HEK293 (cell line): ENCODE measurements around the gene FOXP1.

ENCODE experiments used
- CTCF ChIA-PET: fragments of 350-600 bp; formaldehyde crosslinking; extraction: SDS; loops from one replicate; lab custom pipeline; 2021; ENCODE audit warnings: antibody characterized with exemption; lab: Yijun Ruan, JAX
- POLR2A ChIA-PET: fragments of 300-600 bp; formaldehyde crosslinking; extraction: SDS; loops from one replicate; lab custom pipeline; 2020; ENCODE audit warnings: antibody characterized with exemption, inconsistent platforms; lab: Yijun Ruan, JAX
- H3K27ac ChIP-seq: fragments of 200-500 bp; sonication (Bioruptor generic); 2 replicates; pipeline ENCODE4 v1.5.1; 2014; ENCODE audit warnings: low read depth, low read length, control low read depth, inconsistent platforms; ENCODE audit errors: extremely low read depth
- H3K36me3 ChIP-seq, 2 experiments: fragments of 200-500 bp in 1 of 2; sonication (Bioruptor generic) in 1 of 2; 1 replicate in 1 of 2; 2 replicates in 1 of 2; pipeline ENCODE4 v1.5.1; 2014 to 2017; ENCODE audit warnings: inconsistent platforms in 2 of 2, low read length in 2 of 2; ENCODE audit not compliant: control insufficient read depth in 2 of 2, insufficient read depth in 1 of 2
- H3K4me1 ChIP-seq: fragments of 200-500 bp; sonication (Bioruptor generic); 2 replicates; pipeline ENCODE4 v1.5.1; 2014; ENCODE audit warnings: mild to moderate bottlenecking, low read length, inconsistent platforms; ENCODE audit not compliant: control insufficient read depth, insufficient read depth
- H3K4me3 ChIP-seq: 2 replicates; pipeline ENCODE4 v1.5.1; 2011; ENCODE audit warnings: low read depth, mild to moderate bottlenecking, control low read depth, low read length, moderate library complexity
- H3K9me3 ChIP-seq: fragments of 200-500 bp; sonication (Bioruptor generic); 2 replicates; pipeline ENCODE4 v1.5.1; 2014; ENCODE audit warnings: low read depth, low read length, inconsistent platforms; ENCODE audit not compliant: control insufficient read depth, insufficient read depth
- AEBP2 ChIP-seq: fragments of 450-650 bp; formaldehyde crosslinking; IDR thresholded peaks from 2 replicates; pipeline ENCODE4 v1.5.1; 2016; ENCODE audit warnings: missing biosample characterization, missing genetic modification characterization, borderline replicate concordance
- GLIS1 ChIP-seq: fragments of 450-650 bp; formaldehyde crosslinking; IDR thresholded peaks from 2 replicates; pipeline ENCODE4 v1.5.1; 2016; ENCODE audit warnings: missing biosample characterization, missing genetic modification characterization
- KLF9 ChIP-seq: fragments of 450-650 bp; formaldehyde crosslinking; IDR thresholded peaks from 2 replicates; pipeline ENCODE4 v1.5.1; 2016; ENCODE audit warnings: missing biosample characterization, missing genetic modification characterization, low read depth
- MZF1 ChIP-seq: fragments of 450-650 bp; formaldehyde crosslinking; IDR thresholded peaks from 2 replicates; pipeline ENCODE4 v1.5.1; 2017; ENCODE audit warnings: missing biosample characterization, missing genetic modification characterization, borderline replicate concordance
- RBAK ChIP-seq: fragments of 450-650 bp; formaldehyde crosslinking; IDR thresholded peaks from 2 replicates; pipeline ENCODE4 v1.5.1; 2016; ENCODE audit warnings: missing biosample characterization, missing genetic modification characterization
- SETDB1 ChIP-seq: IDR thresholded peaks from one replicate; pipeline ENCODE4 v1.6.1; 2017; ENCODE audit warnings: mild to moderate bottlenecking, low read length, moderate library complexity, mixed read lengths; ENCODE audit not compliant: insufficient read length
- YY1 ChIP-seq: fragments of 450-650 bp; formaldehyde crosslinking; IDR thresholded peaks from 2 replicates; pipeline ENCODE4 v1.5.1; 2018; ENCODE audit warnings: missing biosample characterization, missing genetic modification characterization
- YY2 ChIP-seq: fragments of 450-650 bp; formaldehyde crosslinking; IDR thresholded peaks from 2 replicates; pipeline ENCODE4 v1.5.1; 2016; ENCODE audit warnings: missing biosample characterization, missing genetic modification characterization
- ZBTB11 ChIP-seq: fragments of 450-650 bp; formaldehyde crosslinking; conservative IDR thresholded peaks from 2 replicates; pipeline ENCODE4 v1.5.1; 2016; ENCODE audit warnings: low read depth, missing biosample characterization, missing genetic modification characterization
- ZFP41 ChIP-seq: fragments of 450-650 bp; formaldehyde crosslinking; IDR thresholded peaks from 2 replicates; pipeline ENCODE4 v1.5.1; 2016; ENCODE audit warnings: missing biosample characterization, missing genetic modification characterization, borderline replicate concordance
- ZNF274 ChIP-seq, 2 experiments: fragments of 200-500 bp in 1 of 2; fragments of 450-650 bp in 1 of 2; sonication (Bioruptor generic) in 1 of 2; formaldehyde crosslinking in 1 of 2; IDR thresholded peaks; 2 replicates each; pipeline versions ENCODE4 v1.5.1 to v1.6.1; 2014 to 2016; ENCODE audit warnings: borderline replicate concordance in 1 of 2, inconsistent platforms in 1 of 2, low read length in 1 of 2, missing biosample characterization in 1 of 2, missing genetic modification characterization in 1 of 2
- ZNF335 ChIP-seq: fragments of 450-650 bp; formaldehyde crosslinking; conservative IDR thresholded peaks from 2 replicates; pipeline ENCODE4 v1.5.1; 2016; ENCODE audit warnings: missing biosample characterization, missing genetic modification characterization
- ZNF449 ChIP-seq: fragments of 450-650 bp; formaldehyde crosslinking; IDR thresholded peaks from 2 replicates; pipeline ENCODE4 v1.5.1; 2017; ENCODE audit warnings: missing biosample characterization, mild to moderate bottlenecking, missing genetic modification characterization, moderate library complexity
- ZNF558 ChIP-seq: fragments of 450-650 bp; formaldehyde crosslinking; IDR thresholded peaks from 2 replicates; pipeline ENCODE4 v1.5.1; 2016; ENCODE audit warnings: missing biosample characterization, missing genetic modification characterization
- ZNF623 ChIP-seq: fragments of 450-650 bp; formaldehyde crosslinking; IDR thresholded peaks from 2 replicates; pipeline ENCODE4 v1.5.1; 2016; ENCODE audit warnings: missing biosample characterization, missing genetic modification characterization
- ZNF645 ChIP-seq: fragments of 450-650 bp; formaldehyde crosslinking; IDR thresholded peaks from 2 replicates; pipeline ENCODE4; 2016; ENCODE audit warnings: missing biosample characterization, missing genetic modification characterization
- ZNF654 ChIP-seq: fragments of 450-650 bp; formaldehyde crosslinking; IDR thresholded peaks from 2 replicates; pipeline ENCODE4 v1.5.1; 2016; ENCODE audit warnings: low read depth, missing biosample characterization, missing genetic modification characterization
- ZNF707 ChIP-seq: fragments of 450-650 bp; formaldehyde crosslinking; IDR thresholded peaks from 2 replicates; pipeline ENCODE4 v1.5.1; 2016; ENCODE audit warnings: missing biosample characterization, missing genetic modification characterization

FOXP1 gene

GRCh38 chr3:71551311-71551919 lies 32.1 kb downstream of the FOXP1 start:
- Histone ChIP-seq H3K9me3 (no peaks in the 10 kb centered on the region), H3K4me3 (no peak overlapping the region), H3K4me1 (no peaks in the 10 kb centered on the region), H3K27ac (no peak overlapping the region), H3K36me3 (no peaks in the 10 kb centered on the region)
- CTCF ChIA-PET: interaction anchor here (0.6 kb wide), 1 partner anchor 412 kb away, joined by 6 read pairs; no protein-coding TSS in a partner anchor
- TF ChIP-seq KLF9 (tag by site-specific recombination) (no peak), SETDB1 (no peak), AEBP2 (tag by site-specific recombination) (no peak), GLIS1 (tag by site-specific recombination) (no peak), RBAK (tag by site-specific recombination) (no peak), ZNF274 (IDR thresholded peaks at IDR 0.05; ENCODE audit: low read length) (no peak), ZNF274 (tag by site-specific recombination; IDR thresholded peaks at IDR 0.05; ENCODE audit: borderline replicate concordance) (no peak), ZNF654 (tag by site-specific recombination) (no peak), ZNF449 (no peak), YY2 (tag by site-specific recombination) (no peak), ZFP41 (tag by site-specific recombination) (no peak), ZNF623 (no peak), ZNF558 (no peak), MZF1 (no peak), ZNF645 (no peak), ZBTB11 (tag by site-specific recombination) (no peak)
- POLR2A ChIA-PET: no interaction called here

- TF ChIP-seq ZNF335 (no peak), ZNF707 (tag by site-specific recombination) (no peak), YY1 (tag by site-specific recombination) (no peak)
- Histone ChIP-seq H3K9me3 (no peaks in the 10 kb centered on the region), H3K27ac (no peak overlapping the region), H3K36me3 (no peaks in the 10 kb centered on the region), H3K4me3 (no peak overlapping the region), H3K4me1 (no peaks in the 10 kb centered on the region)
- POLR2A ChIA-PET: no interaction called here
- CTCF ChIA-PET: interaction anchor here (0.7 kb wide), 1 partner anchor 1238 kb away, joined by 4 read pairs; no protein-coding TSS in a partner anchor
Observed at GRCh38 chr3:71549951-71550350, 33.6 kb downstream of the FOXP1 start.
